Inflammatory macrophage treated with lipopolysaccharide for 1 hour (primary cell): ENCODE data around the gene TYROBP.
"Not testable (repeated sequence)": the region's sequence is repeated elsewhere in the genome, so short reads cannot be mapped to it uniquely, and the experiment has no call there.

Experiments used
- DNase-seq, 2 donors: peaks; one replicate each; pipeline ENCODE4 v3.0.0-alpha.2; 2020 to 2022

TYROBP gene

DNA sequence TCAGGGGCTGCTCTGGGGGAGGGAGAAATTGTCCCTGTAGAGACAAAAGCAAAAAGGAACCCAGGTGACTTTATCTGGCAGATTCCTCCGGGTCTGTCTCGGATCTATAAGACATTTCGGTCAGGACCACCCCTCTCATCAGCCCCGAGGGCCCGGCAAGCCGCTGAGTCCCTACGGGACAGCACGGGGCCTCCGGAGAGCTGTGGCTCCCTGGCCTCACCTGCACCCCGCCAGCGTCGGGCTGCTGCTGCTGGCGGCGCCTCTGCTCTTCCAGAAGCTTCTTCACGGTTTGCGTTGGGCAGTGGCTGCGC lies 9.6 kb downstream of the TYROBP start:
- no peak for DNase-seq

DNA sequence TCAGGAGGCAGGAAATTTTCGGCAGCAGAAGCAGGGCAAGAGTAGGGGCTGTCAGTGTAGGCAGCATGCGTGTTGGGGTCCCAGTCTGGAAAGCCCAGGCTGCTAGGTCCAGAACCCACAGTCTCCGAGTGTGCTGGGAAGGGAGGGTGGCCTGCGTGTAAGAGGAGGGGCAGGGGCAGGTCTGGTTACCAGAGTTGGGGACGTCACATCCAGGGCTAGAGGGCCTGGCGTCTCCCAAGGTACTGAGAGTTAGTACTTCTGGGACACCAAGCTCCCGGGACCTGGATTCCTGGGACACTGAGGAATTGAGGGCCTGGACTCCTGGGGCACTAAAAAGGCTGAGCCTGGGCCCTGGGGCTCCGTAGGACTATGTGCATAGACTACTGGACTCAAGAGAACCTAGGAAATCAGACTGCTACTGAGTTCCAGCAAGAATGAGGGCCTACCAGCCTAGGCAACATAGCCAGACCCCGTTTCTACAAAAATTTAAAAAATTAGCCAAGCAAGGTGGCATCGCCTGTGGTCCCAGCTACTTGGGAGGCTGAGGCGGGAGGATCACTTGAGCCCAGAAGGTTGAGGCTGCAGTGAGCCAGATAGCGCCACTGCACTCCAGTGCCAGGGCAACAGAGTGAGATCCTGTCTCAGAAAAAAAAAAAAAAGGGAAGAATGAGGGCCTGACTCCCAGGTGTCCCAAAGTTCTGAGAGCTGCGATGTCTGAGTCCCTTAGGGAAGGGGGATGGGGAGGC lies 10.2 kb downstream of the TYROBP start:
- no peak for DNase-seq

DNA sequence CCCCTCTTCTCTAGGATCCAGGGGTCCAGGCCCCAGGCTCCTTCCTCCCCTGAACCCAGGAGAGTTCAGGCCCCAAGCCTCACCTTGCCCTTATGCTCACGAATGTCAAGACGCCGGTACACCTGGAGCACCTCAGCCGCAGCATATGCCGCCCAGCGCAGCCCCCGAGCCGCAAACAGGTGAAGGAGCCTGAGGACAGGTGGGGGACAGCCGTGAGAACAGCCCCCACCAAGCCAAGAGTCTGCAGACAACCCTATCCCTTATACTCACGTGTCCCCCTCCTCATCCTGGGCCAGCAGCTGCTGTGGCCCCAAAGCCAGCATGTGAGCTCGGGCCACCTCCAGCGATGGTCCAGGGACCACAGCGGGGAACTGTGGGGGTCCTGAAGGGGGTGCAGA lies 11.5 kb downstream of the TYROBP start:
- DNase-seq: no peak

DNA sequence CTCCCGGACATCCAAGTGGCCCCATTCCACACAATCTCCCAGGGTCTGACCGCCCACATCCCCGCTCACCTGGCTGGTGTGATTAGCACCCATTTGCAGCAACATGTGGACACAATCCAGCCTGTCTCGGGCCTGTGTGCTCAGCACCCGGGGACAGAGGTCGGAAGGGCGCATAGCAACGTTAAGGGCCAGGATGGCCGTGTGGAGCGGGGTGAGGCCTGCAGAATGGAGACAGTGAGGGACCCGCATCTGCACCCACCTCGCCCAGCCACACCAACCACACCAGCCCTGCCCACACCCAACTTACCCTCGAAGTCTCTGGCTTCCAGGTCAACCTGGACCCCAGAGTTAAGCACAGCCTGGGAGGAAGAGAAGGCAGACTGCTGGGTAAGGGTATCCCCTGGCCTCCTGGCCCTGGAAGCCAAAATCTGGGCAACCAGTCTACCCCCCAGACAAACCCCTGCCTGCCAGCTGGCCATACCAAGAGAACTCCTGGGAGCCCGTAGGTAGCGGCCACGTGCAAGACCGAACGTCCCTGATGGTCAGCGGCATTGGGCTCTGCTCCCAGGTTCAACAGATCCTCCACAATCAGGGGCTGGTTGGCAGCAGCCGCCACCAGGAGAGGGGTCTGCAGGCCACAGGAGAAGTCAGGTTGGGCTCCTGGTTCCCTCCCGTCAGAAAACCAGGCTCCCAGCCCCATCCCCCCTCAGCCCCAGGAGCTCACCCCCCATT lies 12.0 kb downstream of the TYROBP start:
- DNase-seq: no peak

DNA sequence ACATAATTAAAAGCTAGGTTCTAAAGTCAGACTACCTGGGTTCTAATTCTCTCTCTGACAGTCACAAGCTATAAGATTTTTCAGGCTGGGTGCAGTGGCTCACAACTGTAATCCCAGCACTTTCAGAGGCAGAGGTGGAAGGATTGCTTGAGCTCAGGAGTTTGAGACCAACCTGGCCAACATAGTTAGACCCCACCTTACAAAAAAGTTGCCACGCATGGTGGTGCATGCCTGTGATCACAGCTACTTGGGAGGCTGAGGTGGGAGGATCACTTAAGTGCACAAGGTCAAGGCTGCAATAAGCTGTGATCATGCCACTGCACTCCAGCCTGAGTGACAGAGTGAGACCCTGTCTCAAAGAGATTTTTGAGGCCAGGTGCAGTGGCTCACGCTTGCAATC lies 13.8 kb downstream of the TYROBP start:
- no peak for DNase-seq

DNA sequence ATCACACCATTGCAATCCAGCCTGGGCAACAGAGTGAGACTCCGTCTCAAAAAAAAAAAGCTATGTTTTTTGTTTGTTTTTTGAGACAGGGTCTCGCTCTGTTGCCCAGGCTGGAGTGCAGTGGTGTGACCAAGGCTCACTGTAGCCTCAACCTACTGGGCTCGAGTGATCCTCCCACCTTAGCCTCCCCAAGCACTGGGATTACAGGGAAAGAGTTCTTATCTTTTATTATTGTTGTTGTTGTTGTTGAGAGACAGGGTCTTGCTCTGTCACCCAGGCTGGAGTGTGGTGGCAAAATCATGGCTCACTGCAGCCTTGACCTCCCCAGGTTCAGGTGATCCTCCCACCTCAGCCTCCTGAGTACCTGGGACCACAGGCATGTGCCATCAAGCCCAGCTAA lies 16.3 kb downstream of the TYROBP start:
- DNase-seq: not testable (repeated sequence)

DNA sequence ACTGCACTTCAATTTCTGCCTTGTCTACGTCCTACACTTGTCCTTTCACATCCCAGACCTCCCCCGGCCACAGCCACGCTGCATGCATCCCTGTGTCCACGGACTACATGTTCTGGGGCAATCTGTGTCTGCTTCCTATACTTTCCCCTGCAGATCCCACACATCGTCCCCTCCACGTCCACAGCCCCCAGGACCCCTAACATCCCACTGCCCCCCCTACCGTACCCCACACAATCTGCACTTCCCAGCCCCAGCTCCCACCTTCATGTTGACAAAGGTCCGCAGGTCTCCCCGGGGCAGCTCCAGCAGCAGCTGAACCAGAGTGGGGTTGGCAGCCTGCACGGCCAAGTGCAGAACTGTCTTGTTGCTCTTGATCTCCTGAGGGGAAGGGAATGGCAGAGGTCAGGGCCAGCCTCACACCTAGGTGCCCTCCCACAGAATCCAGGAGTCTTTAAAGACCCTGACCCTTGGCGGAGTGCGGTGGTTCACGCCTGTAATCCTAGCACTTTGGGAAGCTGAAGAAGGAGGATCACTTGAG lies 17.9 kb downstream of the TYROBP start:
- DNase-seq: no peak

DNA sequence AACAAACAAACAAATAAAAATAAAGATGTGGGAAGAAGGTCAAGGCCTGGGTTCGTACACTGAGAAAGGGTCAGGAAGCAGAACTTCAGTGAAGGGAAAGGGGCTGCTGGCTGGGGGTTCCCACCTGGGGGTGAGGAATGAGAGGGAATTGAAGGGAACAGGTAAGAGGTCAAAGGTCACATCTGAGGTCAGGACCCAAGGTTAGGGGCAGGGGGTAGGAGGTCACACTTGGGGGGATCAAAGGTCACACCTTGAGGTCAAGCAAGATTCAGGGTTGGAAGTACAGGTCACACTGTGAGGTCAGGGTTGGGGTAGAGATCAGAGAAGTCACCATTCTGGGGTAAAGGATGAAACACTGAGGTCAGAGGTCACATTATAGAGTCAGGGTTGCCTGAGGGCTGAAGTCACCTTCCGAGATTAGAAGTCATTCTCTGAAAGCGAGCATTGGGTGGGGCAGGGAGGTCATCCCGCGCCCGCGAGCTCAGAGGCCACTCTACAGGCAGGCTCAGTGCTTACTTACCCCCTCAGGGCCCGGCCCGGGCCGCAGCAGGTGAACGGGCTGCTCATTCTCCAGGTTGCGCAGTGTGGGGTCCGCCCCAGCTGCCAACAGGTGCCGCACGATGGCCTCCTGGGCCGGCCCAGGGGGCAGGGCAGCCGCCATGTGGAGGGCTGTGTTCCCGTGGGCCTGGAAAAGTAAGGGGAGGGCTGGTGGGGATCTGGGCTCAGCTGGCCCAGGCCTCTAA lies 18.6 kb downstream of the TYROBP start:
- no peak for DNase-seq

DNA sequence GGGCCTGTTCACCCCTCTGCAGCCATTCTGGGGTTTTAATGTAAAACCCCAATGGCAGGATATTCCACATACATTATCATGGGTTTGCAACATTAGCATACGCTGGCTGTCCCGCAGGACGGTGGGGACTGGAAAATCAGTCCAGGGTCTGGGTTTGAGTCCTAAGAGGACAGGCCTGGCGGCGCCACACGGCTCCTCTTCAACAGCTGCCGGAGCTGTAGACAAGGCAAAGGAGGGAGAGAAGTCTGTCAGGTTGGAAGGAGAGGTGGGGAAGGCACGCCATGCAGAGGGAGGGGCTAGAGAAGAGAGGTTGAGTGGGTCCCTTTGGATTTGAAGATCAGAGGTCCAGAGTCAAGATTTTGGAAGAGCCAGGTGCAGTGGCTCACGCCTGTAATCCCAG lies 19.7 kb downstream of the TYROBP start:
- DNase-seq: no peak

DNA sequence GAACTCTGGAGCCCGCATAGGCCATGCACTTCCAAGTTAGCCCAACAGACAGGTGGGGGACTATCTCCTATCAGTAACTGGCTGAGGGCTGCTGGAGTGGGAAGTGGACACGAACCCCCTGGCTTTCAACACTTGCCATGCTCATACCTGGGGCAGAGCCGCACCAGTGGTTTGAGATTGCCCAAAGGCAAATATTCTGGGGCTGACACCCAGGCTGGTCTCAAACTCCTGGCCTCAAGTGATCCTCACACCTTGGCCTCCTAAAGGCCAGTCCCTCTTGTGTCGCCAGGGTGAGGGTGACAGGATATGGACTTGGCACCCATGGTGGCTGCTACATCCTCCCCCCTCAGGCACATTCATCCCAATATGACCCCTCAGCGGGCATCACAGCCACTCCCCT lies 20.9 kb downstream of the TYROBP start:
- DNase-seq: no peak

DNA sequence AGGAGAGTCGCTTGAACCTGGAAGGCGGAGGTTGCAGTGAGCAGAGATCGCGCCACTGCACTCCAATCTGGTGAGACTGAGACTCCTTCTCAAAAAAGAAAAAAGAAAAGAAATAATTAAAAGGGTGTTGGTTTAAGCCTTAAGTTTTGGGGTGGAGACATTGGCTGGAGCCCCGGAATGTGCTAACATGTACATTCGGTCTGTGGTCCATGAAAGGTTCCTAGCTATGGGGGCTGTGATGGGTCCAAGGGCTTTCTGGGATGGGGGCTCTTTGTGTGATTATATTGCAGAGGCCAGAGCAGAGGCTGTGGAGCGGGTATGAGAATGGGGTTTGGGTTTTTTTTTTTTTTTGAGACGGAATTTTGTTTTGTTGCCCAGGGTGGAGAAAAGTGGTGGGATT lies 22.2 kb downstream of the TYROBP start:
- no peak for DNase-seq

DNA sequence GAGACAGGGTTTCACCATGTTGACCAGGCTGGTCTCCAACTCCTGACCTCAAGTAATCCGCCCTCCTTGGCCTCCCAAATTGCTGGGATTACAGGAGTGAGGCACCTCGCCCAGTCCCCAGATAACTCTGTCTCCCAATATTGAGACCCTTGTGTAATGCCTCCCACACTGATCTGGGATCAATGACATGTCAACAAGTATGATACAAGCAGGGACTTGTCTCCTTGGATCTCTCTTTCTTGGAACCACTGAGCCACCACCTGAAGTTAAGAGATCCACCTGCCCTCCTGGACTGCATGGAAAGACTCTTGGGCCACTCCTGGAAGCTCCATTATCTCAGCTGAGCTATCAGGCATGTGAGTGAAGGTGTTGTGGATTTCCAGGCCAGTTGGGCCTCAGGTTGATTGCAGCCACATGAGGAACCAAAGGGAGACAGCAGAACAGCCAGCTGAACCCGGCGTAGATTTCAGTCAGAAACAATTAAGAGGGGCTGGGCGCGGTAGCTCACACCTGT lies 22.8 kb downstream of the TYROBP start:
- no peak for DNase-seq

DNA sequence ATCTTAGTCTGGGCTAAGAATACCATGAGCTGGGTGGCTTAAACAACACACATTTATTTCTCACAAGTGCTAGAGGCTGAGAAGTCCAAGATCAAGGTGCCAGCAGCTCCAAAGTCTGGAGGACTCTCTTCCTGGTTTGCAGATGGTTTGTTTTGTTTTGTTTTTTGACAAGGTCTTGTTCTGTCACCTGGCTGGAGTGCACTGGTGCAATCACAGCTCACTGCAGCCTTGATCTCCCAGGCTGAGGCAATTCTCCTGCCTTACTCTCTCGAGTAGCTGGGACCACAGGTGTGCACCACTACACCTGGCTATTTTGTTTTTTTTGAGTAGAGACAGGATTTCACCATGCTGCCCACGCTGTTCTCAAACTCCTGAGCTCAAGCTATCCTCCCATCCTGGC lies 24.2 kb downstream of the TYROBP start:
- DNase-seq: no peak

DNA sequence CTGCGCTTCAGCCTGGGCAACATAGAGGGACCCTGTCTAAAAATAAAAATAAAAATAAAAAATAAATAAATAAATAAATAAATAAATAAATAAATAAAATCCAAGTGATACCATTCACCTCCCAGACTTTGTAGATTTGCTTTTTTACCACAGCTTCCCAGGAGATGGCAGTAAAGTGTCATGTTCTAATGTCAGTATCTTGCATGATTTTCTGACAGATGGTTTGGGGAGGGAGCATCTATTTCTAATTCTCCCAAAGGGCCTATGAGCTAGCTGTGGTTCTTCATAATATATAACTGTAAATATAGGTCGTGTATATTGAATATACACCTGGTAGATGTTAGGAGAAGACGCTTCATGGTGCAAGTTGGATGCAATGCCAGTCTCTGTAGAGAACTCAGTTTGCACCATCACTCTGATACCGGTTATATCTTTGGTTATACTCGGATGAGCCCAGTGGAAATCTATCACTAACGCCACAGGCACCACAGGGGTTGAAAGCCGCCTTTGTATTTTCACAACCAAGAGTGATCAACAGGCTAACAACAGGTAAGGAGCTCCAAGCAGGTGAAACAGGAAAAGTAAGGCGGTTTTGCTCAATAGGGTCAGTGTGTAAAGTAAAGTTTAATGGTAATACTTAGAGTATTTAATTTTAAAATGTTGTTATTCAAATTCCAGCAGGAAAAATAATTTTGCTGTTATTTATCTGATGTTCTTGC lies 25.8 kb downstream of the TYROBP start:
- DNase-seq: peak; percentile 61 to 84

DNA sequence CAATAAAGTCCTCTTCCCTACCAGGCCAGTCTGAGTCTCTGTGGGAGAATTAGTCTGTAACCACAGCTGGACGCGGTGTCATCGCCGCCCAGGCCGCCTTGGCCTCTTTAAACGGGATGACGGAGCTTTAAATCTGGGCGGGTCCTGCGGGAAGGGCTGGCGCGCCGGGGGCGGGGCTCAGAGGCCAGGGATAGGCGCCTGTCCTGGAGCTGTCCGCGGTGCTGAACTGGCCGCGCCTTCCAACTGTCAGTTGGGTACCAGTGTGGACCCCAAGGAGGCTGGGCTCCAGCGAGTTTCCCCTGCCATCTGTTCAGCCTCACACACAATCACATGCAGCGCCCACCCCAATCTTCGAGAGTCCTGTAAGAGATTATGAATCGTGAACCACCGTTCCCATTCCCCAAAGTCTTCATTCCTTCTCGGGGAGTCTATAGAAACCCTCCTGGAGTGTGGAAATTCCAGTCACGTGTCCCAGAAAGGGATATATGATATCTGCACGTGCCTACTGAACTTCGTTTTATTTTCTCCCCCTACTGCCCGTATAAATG lies 28.3 kb downstream of the TYROBP start:
- peak; percentile 89 to 95 for DNase-seq

DNA sequence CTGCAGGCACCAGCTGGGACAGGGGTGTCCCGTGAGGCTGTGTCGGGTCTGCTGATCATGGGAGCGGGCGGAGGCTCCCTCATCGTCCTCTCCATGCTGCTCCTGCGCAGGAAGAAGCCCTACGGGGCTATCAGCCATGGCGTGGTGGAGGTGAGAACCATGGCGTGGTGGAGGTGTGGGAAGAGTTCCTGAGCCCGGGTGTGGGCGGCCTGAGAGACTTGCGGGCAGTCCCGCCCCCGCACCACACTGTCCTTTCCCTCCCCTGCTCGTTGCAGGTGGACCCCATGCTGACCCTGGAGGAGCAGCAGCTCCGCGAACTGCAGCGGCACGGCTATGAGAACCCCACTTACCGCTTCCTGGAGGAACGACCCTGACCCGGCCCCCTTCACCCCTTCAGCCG lies 29.0 kb downstream of the TYROBP start:
- no peak for DNase-seq

DNA sequence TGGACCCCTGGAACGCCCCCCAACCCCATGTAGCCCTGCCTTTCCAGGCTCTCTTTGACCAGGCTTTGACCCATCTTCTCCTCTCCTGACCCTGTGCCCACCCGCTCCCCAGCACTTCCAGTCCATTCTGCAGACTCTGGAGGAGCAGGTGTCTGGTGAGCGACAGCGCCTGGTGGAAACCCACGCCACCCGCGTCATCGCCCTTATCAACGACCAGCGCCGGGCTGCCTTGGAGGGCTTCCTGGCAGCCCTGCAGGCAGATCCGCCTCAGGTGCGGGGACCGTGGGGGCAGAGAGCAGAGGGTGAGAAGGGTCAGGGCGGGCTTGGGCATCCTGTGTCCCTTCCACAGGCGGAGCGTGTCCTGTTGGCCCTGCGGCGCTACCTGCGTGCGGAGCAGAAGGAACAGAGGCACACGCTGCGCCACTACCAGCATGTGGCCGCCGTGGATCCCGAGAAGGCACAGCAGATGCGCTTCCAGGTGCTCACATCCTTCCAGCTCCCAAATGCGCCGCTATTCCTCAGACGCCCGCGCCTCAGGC lies 33.6 kb downstream of the TYROBP start:
- no peak for DNase-seq

DNA sequence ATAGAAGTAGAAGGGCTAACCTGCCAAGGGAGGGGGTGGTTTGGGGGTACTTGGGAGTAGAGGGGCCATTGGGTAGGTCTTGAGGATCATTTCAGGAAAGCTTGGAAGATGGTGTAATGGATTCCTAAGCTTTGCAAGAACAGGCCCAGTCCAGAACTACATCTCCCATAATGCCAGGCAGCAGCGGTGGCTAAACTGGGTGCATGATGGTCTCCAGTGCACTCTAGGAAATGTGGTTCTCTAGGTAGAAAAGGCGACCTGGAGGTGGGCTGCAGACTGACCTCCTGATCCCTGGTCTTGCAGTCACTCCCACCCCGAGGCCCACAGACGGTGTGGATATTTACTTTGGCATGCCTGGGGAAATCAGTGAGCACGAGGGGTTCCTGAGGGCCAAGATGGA lies 35.9 kb downstream of the TYROBP start:
- no peak for DNase-seq

DNA sequence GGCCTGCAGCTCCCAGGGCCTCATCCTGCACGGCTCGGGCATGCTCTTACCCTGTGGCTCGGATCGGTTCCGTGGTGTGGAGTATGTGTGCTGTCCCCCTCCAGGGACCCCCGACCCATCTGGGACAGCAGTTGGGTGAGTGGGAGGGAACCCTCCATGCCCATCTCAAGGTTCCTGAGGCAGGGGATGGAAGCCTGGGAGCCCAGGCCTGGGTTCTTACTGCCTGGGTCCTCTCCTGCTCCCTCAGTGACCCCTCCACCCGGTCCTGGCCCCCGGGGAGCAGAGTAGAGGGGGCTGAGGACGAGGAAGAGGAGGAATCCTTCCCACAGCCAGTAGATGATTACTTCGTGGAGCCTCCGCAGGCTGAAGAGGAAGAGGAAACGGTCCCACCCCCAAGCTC lies 36.5 kb downstream of the TYROBP start:
- no peak for DNase-seq

DNA sequence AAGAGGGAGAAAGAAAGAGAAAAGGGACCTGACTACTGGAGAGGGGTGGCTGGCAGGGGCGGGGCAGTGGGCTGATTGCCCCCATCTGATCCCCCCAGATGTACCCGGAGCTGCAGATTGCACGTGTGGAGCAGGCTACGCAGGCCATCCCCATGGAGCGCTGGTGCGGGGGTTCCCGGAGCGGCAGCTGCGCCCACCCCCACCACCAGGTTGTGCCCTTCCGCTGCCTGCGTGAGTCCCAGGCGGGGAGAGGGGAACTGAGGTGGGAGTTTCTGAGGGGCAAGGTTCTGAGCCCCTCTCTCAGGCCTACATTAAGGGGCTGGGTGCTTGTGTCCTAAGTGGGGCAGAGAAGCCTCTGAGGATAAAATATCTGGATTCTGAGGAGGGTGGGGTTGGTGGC lies 37.3 kb downstream of the TYROBP start:
- DNase-seq: no peak

DNA sequence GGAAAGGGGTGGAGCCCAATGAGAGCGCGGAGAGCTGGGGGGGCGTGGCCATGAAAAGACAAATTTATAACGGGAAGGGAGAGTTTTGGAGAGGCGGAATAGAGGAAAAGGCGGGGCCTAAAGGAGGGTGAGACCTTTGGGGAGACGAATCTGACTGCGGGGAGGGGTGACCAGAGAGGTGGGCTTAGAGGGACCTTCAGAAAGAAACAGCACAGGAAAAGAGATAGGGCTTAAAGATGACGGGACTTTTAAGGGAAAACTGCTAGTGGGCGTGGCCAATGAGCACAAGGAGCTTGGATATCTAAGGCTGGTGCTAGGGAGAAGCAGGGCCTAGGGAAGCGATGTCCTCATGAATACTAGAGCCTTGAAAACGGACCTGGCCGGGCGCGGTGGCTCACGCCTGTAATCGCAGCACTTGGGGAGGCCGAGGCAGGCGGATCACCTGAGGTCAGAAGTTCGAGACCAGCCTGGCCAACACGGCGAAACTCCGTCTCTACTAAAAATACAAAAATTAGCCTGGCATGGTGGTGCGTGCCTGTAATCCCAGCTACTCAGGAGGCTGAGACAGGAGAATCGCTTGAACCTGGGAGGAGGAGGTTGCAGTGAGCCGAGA lies 37.9 kb downstream of the TYROBP start:
- DNase-seq: peak; percentile 35 to 71
